ENCODE results near the gene STYX.

STYX gene

GRCh38 chr14:52789118-52789517 is 59.2 kb downstream of the STYX start:
- Mint-ChIP-seq H3K27ac (no peak overlapping the region), H3K9me3 (no peaks in the 10 kb centered on the region), H3K4me1 (peaks cover 15% of the 10 kb centered on the region), H3K27me3 (no peaks in the 10 kb centered on the region), H3K36me3 (no peaks in the 10 kb centered on the region), H3K4me3 (no peak overlapping the region)
- ATAC-seq (ENCODE audit: low read depth) (no peak), DNase-seq (ENCODE audit: low spot score in 2 of 2) (no peak)

DNA sequence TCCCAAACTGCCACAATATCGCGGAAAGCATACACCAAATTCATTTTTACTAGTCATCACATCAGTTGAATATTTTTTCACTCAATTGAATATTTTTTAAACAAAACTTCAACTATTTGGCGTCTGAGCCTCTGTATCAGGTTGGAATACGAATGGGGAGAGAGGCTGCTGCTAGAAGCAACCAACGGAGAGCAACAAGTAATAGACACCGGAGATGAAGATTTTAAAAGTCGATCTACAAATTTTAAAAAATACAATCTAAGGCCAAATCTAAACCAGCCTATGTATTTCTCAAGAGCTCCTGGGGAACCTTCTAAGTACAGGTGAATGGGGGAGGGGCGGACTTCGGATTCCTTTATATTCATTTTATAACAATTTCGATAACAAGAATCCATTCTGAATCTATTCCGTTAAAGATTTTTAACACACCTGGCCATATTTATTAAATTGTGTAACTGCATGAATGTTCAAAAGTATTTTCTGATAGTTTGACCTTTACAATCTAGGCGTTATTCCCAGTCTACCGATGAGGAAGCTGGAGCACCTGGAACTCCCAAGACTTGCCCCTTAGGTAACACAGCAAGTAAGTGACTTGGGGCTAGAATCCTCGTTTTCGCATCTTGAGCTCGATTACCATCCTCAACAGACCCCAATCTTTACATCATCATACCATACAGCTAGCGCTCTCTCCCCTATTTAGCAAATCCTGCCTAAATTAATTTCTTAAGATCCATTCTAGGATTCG is 60.2 kb downstream of the STYX start:
- H3K27ac Mint-ChIP-seq, result peak overlapping the region; percentile 87
- ATAC-seq (ENCODE audit: low read depth) (no peak), DNase-seq (ENCODE audit: low spot score in 2 of 2) (no peak)
- peak overlapping the region; percentile 95 for H3K4me3 Mint-ChIP-seq
- peaks cover 15% of the 10 kb centered on the region for H3K4me1 Mint-ChIP-seq
- H3K9me3 Mint-ChIP-seq, result no peaks in the 10 kb centered on the region
- H3K36me3 Mint-ChIP-seq, result no peaks in the 10 kb centered on the region
- no peaks in the 10 kb centered on the region for H3K27me3 Mint-ChIP-seq

GRCh38 chr14:52790756-52791222 is 60.8 kb downstream of the STYX start:
- peak overlapping the region; percentile 87 for H3K27ac Mint-ChIP-seq
- H3K27me3 Mint-ChIP-seq, result no peaks in the 10 kb centered on the region
- ATAC-seq (ENCODE audit: low read depth) (peak; percentile 0), DNase-seq (ENCODE audit: low spot score in 2 of 2) (no peak)
- H3K36me3 Mint-ChIP-seq, result no peaks in the 10 kb centered on the region
- H3K4me1 Mint-ChIP-seq, result peaks cover 15% of the 10 kb centered on the region
- no peaks in the 10 kb centered on the region for H3K9me3 Mint-ChIP-seq
- H3K4me3 Mint-ChIP-seq, result peak overlapping the region; percentile 95

DNA sequence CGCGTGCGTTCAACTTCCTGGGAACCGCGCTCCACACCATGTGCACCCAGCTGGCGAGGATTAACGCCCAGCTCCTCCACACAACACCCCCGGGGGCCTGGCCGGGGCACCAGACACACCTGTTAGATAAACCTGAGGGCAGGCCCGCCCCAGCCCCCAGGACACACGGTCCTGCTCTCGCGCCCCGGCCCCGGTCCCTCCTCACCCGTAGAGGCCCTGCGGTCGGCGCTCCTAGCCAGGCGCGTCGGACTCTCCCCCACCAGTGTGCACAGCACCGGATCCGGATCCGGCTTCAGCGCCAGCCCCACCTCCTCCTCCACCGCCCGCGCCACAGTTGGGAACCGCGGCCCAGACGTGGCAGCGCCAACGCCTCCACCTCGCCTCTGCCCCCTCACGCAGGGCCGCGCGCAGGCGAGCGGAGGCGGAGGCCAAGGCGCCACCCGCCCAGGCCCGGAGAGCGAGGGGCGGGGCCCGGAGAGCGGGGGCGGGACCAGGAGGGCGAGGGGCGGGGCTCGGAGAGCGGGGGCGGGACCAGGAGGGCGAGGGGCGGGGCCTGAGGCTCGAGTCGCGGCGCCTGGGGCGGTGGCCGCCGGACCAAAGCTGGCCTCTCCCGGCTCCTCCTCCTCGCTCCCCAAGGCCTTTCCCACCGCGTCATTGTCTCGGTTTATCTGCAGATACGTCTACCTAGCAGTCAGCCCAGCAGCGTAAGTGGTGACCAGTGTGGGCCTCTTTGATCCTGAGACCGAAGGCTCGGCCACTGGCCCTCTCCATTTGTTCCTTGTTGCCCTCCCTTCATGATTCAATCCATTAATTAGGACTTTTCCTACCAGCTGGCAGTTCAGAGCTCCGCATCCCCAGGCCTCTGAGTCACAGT is 61.5 kb downstream of the STYX start, which contains the start of gene GNPNAT1:
Gene GNPNAT1 (minus strand): TSS at position 385 of the 874 bp plus-strand sequence. CDS start 6,957 bp downstream, outside the sequence.
- no peaks in the 10 kb centered on the region for H3K27me3 Mint-ChIP-seq
- peak within 1 kb of the TSS; percentile 87 for H3K27ac Mint-ChIP-seq
- peaks cover under 1% of the 10 kb centered on the region for H3K9me3 Mint-ChIP-seq
- peak; percentile 76 to 83 for DNase-seq (ENCODE audit: low spot score in 2 of 2)
- peak within 1 kb of the TSS; percentile 95 for H3K4me3 Mint-ChIP-seq
- H3K36me3 Mint-ChIP-seq, result peaks cover under 1% of the 10 kb centered on the region
- peak; percentile 95 for ATAC-seq (ENCODE audit: low read depth)
- H3K4me1 Mint-ChIP-seq, result peaks cover 15% of the 10 kb centered on the region

- Mint-ChIP-seq H3K27me3 (no peaks in the 10 kb centered on the region), H3K9me3 (peaks cover 1% of the 10 kb centered on the region), H3K4me1 (peaks cover 15% of the 10 kb centered on the region), H3K36me3 (peaks cover 2% of the 10 kb centered on the region), H3K27ac (peak overlapping the region; percentile 87), H3K4me3 (peak overlapping the region; percentile 95)
- ATAC-seq (ENCODE audit: low read depth) (no peak), DNase-seq (ENCODE audit: low spot score in 2 of 2) (peak; percentile 6 to 11)
Observed at GRCh38 chr14:52792097-52792415, 62.1 kb downstream of the STYX start.

DNA sequence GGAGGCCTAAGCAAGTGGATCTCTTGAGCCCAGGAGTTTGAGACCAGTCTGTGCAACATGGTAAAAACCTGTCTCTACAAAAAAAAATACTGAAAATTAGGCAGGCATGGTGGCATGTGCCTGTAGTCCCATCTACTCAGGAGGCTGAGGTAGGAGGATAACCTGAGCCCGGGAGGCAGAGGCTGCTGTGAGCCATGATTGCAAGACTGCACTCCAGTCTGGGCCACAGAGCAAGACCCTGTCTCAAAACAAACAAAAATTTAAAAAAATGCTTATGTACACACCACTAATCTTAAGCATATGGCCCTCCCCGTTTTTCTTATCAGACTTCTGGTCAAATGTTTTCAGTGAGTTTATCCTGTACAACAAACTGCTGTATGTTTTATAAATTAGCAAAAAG is 63.1 kb downstream of the STYX start:
- DNase-seq (ENCODE audit: low spot score in 2 of 2), result no peak
- H3K4me1 Mint-ChIP-seq, result peaks cover 18% of the 10 kb centered on the region
- H3K27ac Mint-ChIP-seq, result no peak overlapping the region
- no peak for ATAC-seq (ENCODE audit: low read depth)
- H3K4me3 Mint-ChIP-seq, result no peak overlapping the region
- H3K9me3 Mint-ChIP-seq, result peaks cover 1% of the 10 kb centered on the region
- H3K36me3 Mint-ChIP-seq, result peaks cover 2% of the 10 kb centered on the region
- H3K27me3 Mint-ChIP-seq, result no peaks in the 10 kb centered on the region

DNA sequence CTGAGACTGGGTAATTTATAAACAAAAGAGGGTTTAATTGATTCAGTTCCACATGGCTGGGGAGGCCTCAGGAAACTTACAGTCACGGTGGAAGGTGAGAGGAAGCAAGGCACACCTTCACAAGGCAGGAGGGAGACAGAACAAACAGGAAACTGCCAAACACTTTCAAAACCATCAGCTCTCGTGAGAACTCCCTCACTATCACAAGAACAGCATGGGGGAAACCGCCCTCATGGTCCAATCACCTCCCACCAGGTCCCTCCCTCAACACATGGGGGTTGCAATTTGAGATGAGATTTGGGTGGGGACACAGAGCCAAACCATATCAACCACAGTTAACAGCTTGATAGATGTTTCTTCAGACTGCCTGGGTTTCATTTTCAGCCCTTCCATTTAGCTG is 67.7 kb downstream of the STYX start:
- Mint-ChIP-seq H3K9me3 (peaks cover 1% of the 10 kb centered on the region), H3K27ac (no peak overlapping the region), H3K36me3 (peaks cover 2% of the 10 kb centered on the region), H3K4me1 (peaks cover 7% of the 10 kb centered on the region), H3K4me3 (no peak overlapping the region), H3K27me3 (peaks cover 3% of the 10 kb centered on the region)
- ATAC-seq (ENCODE audit: low read depth) (no peak), DNase-seq (ENCODE audit: low spot score in 2 of 2) (no peak)

GRCh38 chr14:52798826-52799225 is 68.9 kb downstream of the STYX start:
- Mint-ChIP-seq H3K4me3 (no peak overlapping the region), H3K27ac (no peak overlapping the region), H3K9me3 (peaks cover 1% of the 10 kb centered on the region), H3K4me1 (peaks cover 7% of the 10 kb centered on the region), H3K27me3 (peaks cover 3% of the 10 kb centered on the region), H3K36me3 (peaks cover 2% of the 10 kb centered on the region)
- no peak for DNase-seq (ENCODE audit: low spot score in 2 of 2)
- ATAC-seq (ENCODE audit: low read depth), result no peak

DNA sequence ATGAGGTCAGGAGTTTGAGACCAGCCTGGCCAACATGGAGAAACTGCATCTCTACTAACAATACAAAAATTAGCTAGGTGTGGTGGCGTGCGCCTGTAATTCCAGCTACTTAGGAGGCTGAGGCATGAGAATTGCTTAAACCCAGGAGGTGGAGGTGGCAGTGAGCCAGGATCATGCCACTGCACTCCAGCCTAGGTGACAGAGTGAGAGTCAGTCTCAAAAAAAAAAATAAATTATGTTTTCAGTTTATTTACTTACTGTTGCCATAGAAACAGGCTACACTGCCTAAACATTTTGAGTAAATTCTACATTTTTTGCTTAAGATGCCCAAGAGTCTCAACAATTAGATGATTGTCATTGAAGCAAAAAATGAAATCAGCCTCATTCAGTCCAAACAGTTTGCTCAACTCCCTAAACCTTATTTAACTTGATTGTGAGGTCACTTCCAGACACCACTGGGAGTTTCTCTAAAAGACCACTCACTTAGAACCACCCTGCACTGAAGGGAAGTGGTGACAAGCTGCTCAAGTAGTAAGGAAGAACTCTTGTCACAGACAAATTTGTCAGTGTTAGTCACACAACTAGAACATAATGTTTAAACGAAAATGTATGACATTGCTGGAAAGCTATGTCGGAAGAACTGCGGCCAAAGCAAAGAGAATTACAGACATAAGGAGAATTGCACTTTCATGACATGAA is 71.2 kb downstream of the STYX start:
- H3K27me3 Mint-ChIP-seq, result peaks cover 3% of the 10 kb centered on the region
- H3K36me3 Mint-ChIP-seq, result peaks cover 2% of the 10 kb centered on the region
- no peak overlapping the region for H3K4me3 Mint-ChIP-seq
- H3K4me1 Mint-ChIP-seq, result peaks cover 7% of the 10 kb centered on the region
- ATAC-seq (ENCODE audit: low read depth), result peak; percentile 69
- no peak overlapping the region for H3K27ac Mint-ChIP-seq
- no peak for DNase-seq (ENCODE audit: low spot score in 2 of 2)
- H3K9me3 Mint-ChIP-seq, result peaks cover 1% of the 10 kb centered on the region

DNA sequence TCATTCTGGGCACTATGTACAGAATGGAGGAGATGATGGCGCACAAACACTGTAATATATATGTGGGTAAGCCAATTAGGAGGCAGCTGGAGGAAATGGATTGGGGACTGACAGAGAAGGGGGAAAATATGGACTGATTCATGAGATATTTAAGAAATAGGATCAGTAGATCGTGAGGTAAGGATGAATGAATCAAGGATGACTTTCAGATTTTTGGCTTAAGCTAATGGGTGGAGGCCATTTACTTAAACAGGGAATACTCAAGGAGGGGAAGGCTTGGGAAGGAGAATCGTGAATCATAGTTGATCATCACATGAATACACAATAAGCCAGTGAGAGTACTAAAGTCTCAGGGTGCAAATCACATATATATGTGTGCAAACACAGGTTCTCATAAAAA is 72.6 kb downstream of the STYX start:
- no peak overlapping the region for H3K4me3 Mint-ChIP-seq
- H3K27me3 Mint-ChIP-seq, result peaks cover 3% of the 10 kb centered on the region
- no peaks in the 10 kb centered on the region for H3K9me3 Mint-ChIP-seq
- no peak overlapping the region for H3K27ac Mint-ChIP-seq
- peaks cover 5% of the 10 kb centered on the region for H3K4me1 Mint-ChIP-seq
- no peak for ATAC-seq (ENCODE audit: low read depth)
- H3K36me3 Mint-ChIP-seq, result no peaks in the 10 kb centered on the region
- DNase-seq (ENCODE audit: low spot score in 2 of 2), result no peak

- peaks cover 3% of the 10 kb centered on the region for H3K4me1 Mint-ChIP-seq
- no peak overlapping the region for H3K27ac Mint-ChIP-seq
- DNase-seq (ENCODE audit: low spot score in 2 of 2) (no peak), ATAC-seq (ENCODE audit: low read depth) (no peak)
- H3K4me3 Mint-ChIP-seq, result no peak overlapping the region
- H3K9me3 Mint-ChIP-seq, result no peaks in the 10 kb centered on the region
- peaks cover 3% of the 10 kb centered on the region for H3K27me3 Mint-ChIP-seq
- no peaks in the 10 kb centered on the region for H3K36me3 Mint-ChIP-seq
Observed at GRCh38 chr14:52806115-52806514, 76.1 kb downstream of the STYX start.

GRCh38 chr14:52808101-52808500 is 78.1 kb downstream of the STYX start:
- no peak overlapping the region for H3K4me3 Mint-ChIP-seq
- no peaks in the 10 kb centered on the region for H3K9me3 Mint-ChIP-seq
- H3K4me1 Mint-ChIP-seq, result no peaks in the 10 kb centered on the region
- no peak for ATAC-seq (ENCODE audit: low read depth)
- H3K36me3 Mint-ChIP-seq, result no peaks in the 10 kb centered on the region
- no peak overlapping the region for H3K27ac Mint-ChIP-seq
- H3K27me3 Mint-ChIP-seq, result no peaks in the 10 kb centered on the region
- no peak for DNase-seq (ENCODE audit: low spot score in 2 of 2)

GRCh38 chr14:52821805-52822250 is 91.9 kb downstream of the STYX start:
- Mint-ChIP-seq H3K27me3 (no peaks in the 10 kb centered on the region), H3K36me3 (no peaks in the 10 kb centered on the region), H3K4me1 (no peaks in the 10 kb centered on the region), H3K4me3 (no peak overlapping the region), H3K27ac (no peak overlapping the region), H3K9me3 (no peaks in the 10 kb centered on the region)
- DNase-seq (ENCODE audit: low spot score in 2 of 2), result no peak
- ATAC-seq (ENCODE audit: low read depth), result no peak

DNA sequence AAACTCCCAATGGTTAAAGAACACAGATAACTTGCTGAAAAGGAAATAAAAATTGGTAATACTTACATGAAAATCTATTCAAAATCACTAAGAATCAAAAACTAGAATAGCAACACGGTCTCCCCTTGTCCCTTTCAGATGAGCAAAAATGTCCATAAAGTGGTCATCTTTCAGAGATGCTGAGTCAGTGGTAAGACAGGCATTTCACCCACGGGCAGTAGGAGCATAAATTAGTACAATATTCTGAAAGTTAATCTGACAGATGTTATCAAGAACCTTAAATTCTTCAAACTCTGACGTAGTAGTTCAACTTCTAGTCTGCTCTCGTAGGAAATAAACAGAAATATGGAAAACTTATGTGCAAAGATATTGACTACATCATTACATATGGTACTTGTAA is 94.5 kb downstream of the STYX start:
- Mint-ChIP-seq H3K36me3 (no peaks in the 10 kb centered on the region), H3K4me3 (no peak overlapping the region), H3K27me3 (no peaks in the 10 kb centered on the region), H3K9me3 (no peaks in the 10 kb centered on the region), H3K27ac (no peak overlapping the region), H3K4me1 (no peaks in the 10 kb centered on the region)
- ATAC-seq (ENCODE audit: low read depth), result no peak
- DNase-seq (ENCODE audit: low spot score in 2 of 2), result no peak
